NCI-H1048 (cell line): ENCODE results near the gene MANBA.

Experiments used
- DNase-seq: peaks from one replicate; lab custom pipeline; 2025; lab: John Stamatoyannopoulos, UW

The MANBA gene

GRCh38 chr4:102760645-102761295, at the start of gene MANBA:
Gene MANBA (minus strand): TSS chr4:102760968. CDS start chr4:102760894, 74 bp downstream.
- DNase-seq: peak; percentile 26

GRCh38 chr4:102809691-102810090, 48.9 kb upstream of the MANBA start:
- no peak for DNase-seq

GRCh38 chr4:102809190-102809589, 48.4 kb upstream of the MANBA start:
- DNase-seq: no peak

GRCh38 chr4:102808009-102808408, 47.2 kb upstream of the MANBA start:
- DNase-seq: no peak

- DNase-seq: no peak
These were observed 46.6 kb upstream of the MANBA start for GRCh38 chr4:102807345-102807744.

- no peak for DNase-seq
These were observed 39.0 kb upstream of the MANBA start for GRCh38 chr4:102799816-102800215.

- DNase-seq: no peak
These were observed 34.2 kb upstream of the MANBA start for GRCh38 chr4:102794999-102795398.

GRCh38 chr4:102792361-102792936, 31.7 kb upstream of the MANBA start:
- no peak for DNase-seq

GRCh38 chr4:102791318-102791835, 30.6 kb upstream of the MANBA start:
- DNase-seq: no peak

GRCh38 chr4:102789317-102789717, 28.5 kb upstream of the MANBA start:
- DNase-seq: no peak

GRCh38 chr4:102787944-102788343, 27.2 kb upstream of the MANBA start:
- no peak for DNase-seq

- DNase-seq: no peak
These were observed 26.5 kb upstream of the MANBA start for GRCh38 chr4:102787096-102787881.

- DNase-seq: no peak
These were observed 25.5 kb upstream of the MANBA start for GRCh38 chr4:102786279-102786678.

- no peak for DNase-seq
These were observed 22.2 kb upstream of the MANBA start for GRCh38 chr4:102783006-102783405.

GRCh38 chr4:102781570-102781969, 20.8 kb upstream of the MANBA start:
- DNase-seq: no peak

- no peak for DNase-seq
These were observed 19.8 kb upstream of the MANBA start for GRCh38 chr4:102780476-102781144.

- DNase-seq: no peak
These were observed 18.4 kb upstream of the MANBA start for GRCh38 chr4:102779204-102779603.

- DNase-seq: no peak
These were observed 18.0 kb upstream of the MANBA start for GRCh38 chr4:102778720-102779119.

GRCh38 chr4:102775805-102776204, 15.0 kb upstream of the MANBA start:
- DNase-seq: no peak

GRCh38 chr4:102774254-102774653, 13.5 kb upstream of the MANBA start:
- no peak for DNase-seq

GRCh38 chr4:102772738-102773340, 12.1 kb upstream of the MANBA start:
- no peak for DNase-seq

GRCh38 chr4:102764901-102765300, 4.1 kb upstream of the MANBA start:
- no peak for DNase-seq
